PC-9 (cell line): ENCODE data around the gene ARMCX6. TPM values are rescaled to one million over a fixed set of nuclear protein-coding genes. Genes with fewer than 3 reads are reported as not detected.
A peak's percentile ranks its signal among the peaks of the same experiment; 100 is the strongest.
"Not testable (repeated sequence)": the region's sequence is repeated elsewhere in the genome, so short reads cannot be mapped to it uniquely, and the experiment has no call there.

Experiments
- BruUV-seq: library from RNA; stranded (reverse); fragments of 400-500 nt; replicated peaks from 2 replicates; lab custom pipeline; 2021; lab: Mats Ljungman, UMichigan
- CTCF ChIA-PET: fragments of 300-600 bp; sonication (Branson Sonifier 250); formaldehyde crosslinking; loops from one replicate; lab custom pipeline; 2022; ENCODE audit warnings: antibody characterized with exemption; lab: Charles Lee
- POLR2A ChIA-PET: fragments of 300-600 bp; sonication (Branson Sonifier 250); formaldehyde crosslinking; loops from one replicate; lab custom pipeline; 2022; ENCODE audit warnings: antibody characterized with exemption; ENCODE audit not compliant: unreplicated experiment; lab: Charles Lee
- DNase-seq, 2 experiments: peaks; one replicate each; pipeline versions ENCODE4 v3.0.0 to v3.0.0-alpha.2; 2015 to 2022; ENCODE audit warnings: mixed read lengths in 1 of 2
- H2AFZ ChIP-seq: fragments of 200-600 bp; sonication (generic); 2 replicates; pipeline ENCODE4 v1.8.1; 2017; ENCODE audit warnings: antibody characterized with exemption
- H3F3A ChIP-seq: fragments of 200-600 bp; sonication (generic); 2 replicates; pipeline ENCODE4 v1.8.1; 2017; ENCODE audit warnings: antibody characterized with exemption, mild to moderate bottlenecking, low read depth; ENCODE audit not compliant: insufficient read depth
- H3K27ac ChIP-seq: fragments of 200-600 bp; sonication (generic); 2 replicates; pipeline ENCODE4 v1.6.1; 2016; ENCODE audit warnings: mixed run types
- H3K27me3 ChIP-seq: fragments of 200-600 bp; sonication (generic); 2 replicates; pipeline ENCODE4 v1.6.1; 2016; ENCODE audit warnings: low read depth, mixed run types; ENCODE audit not compliant: insufficient read depth
- H3K36me3 ChIP-seq: fragments of 200-600 bp; sonication (generic); 2 replicates; pipeline ENCODE4 v1.6.1; 2016; ENCODE audit warnings: low read depth, mixed run types
- H3K4me1 ChIP-seq: fragments of 200-600 bp; sonication (generic); replicated peaks from 2 replicates; pipeline ENCODE4 v1.6.1; 2016; ENCODE audit warnings: mixed run types; ENCODE audit not compliant: insufficient read depth
- H3K4me2 ChIP-seq: fragments of 200-600 bp; sonication (generic); 2 replicates; pipeline ENCODE4 v1.6.1; 2017; ENCODE audit warnings: mixed run types
- H3K4me3 ChIP-seq: fragments of 200-600 bp; sonication (generic); 2 replicates; pipeline ENCODE4 v1.6.1; 2016; ENCODE audit warnings: mixed run types
- H3K79me2 ChIP-seq: fragments of 200-600 bp; sonication (generic); 2 replicates; pipeline ENCODE4 v1.6.1; 2017; ENCODE audit warnings: low read depth, mixed run types
- H3K9me2 ChIP-seq: fragments of 200-600 bp; sonication (generic); 2 replicates; pipeline ENCODE4 v1.8.1; 2017; ENCODE audit warnings: mild to moderate bottlenecking; ENCODE audit not compliant: insufficient read depth
- H3K9me3 ChIP-seq: fragments of 200-600 bp; sonication (generic); 2 replicates; pipeline ENCODE4 v1.8.1; 2016; ENCODE audit warnings: low read depth; ENCODE audit not compliant: insufficient read depth
- H4K20me1 ChIP-seq: fragments of 200-600 bp; sonication (generic); 2 replicates; pipeline ENCODE4 v1.8.1; 2017; ENCODE audit not compliant: insufficient read depth
- EZH2 ChIP-seq: fragments of 200-600 bp; sonication (generic); IDR thresholded peaks from 2 replicates; pipeline ENCODE4 v1.8.0; 2017; ENCODE audit warnings: antibody characterized with exemption, low read depth
- intact Hi-C: fragments of 100-400 bp; cut with micrococcal nuclease; formaldehyde crosslinking; loops from one replicate; pipeline ENCODE4 v1.10.0; 2022; ENCODE audit not compliant: unreplicated experiment
- total RNA-seq: library from RNA; stranded (reverse); gene quantifications from 2 replicates; pipeline ENCODE4 v1.2.3, GENCODE V29; 2021
- TF ChIP-seq, protein P1 (sequence below): fragments of 200-600 bp; sonication (generic); conservative IDR thresholded peaks from 2 replicates; pipeline ENCODE4 v1.6.1; 2017; ENCODE audit warnings: mixed run types, antibody characterized with exemption, mild to moderate bottlenecking, moderate library complexity

ARMCX6 gene
- total RNA-seq, 1 experiment from 2014 or later: 48.2 TPM

DNA sequence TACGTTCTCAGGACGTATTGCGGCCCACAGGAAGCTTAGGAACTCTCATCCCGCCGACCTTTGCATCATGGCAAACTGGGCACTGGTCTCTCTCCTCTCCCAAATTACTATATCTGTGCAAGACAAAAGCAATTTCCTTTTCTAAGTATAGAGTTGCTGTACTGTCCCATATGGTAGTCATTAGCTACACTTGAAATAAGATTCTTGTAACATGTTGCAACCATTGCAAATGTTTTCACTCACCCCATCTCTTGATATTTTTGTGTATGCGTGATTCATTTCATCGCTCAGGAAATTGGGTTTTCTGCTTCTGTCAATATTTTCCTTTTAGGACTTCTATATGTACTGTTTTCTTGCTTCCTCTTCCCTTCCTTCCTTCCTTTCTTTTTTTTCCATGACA is 15.7 kb downstream of the ARMCX6 start:
- Histone ChIP-seq H4K20me1 (no peaks in the 10 kb centered on the region), H3K27ac (no peak overlapping the region), H3K4me2 (no peak overlapping the region), H3K4me1 (no peaks in the 10 kb centered on the region), H3K4me3 (no peak overlapping the region), H2AFZ (no peak overlapping the region), H3F3A (no peaks in the 10 kb centered on the region), H3K27me3 (peaks cover 3% of the 10 kb centered on the region), H3K9me3 (no peaks in the 10 kb centered on the region), H3K36me3 (no peaks in the 10 kb centered on the region), H3K9me2 (no peaks in the 10 kb centered on the region), H3K79me2 (no peaks in the 10 kb centered on the region)
- CTCF ChIA-PET: no interaction called here
- TF ChIP-seq EZH2: no peak
- TF ChIP-seq, protein P1, sequence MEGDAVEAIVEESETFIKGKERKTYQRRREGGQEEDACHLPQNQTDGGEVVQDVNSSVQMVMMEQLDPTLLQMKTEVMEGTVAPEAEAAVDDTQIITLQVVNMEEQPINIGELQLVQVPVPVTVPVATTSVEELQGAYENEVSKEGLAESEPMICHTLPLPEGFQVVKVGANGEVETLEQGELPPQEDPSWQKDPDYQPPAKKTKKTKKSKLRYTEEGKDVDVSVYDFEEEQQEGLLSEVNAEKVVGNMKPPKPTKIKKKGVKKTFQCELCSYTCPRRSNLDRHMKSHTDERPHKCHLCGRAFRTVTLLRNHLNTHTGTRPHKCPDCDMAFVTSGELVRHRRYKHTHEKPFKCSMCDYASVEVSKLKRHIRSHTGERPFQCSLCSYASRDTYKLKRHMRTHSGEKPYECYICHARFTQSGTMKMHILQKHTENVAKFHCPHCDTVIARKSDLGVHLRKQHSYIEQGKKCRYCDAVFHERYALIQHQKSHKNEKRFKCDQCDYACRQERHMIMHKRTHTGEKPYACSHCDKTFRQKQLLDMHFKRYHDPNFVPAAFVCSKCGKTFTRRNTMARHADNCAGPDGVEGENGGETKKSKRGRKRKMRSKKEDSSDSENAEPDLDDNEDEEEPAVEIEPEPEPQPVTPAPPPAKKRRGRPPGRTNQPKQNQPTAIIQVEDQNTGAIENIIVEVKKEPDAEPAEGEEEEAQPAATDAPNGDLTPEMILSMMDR: no peak
- no TSS peak for BruUV-seq
- intact Hi-C loops: no loop called here
- DNase-seq: no peak
- POLR2A ChIA-PET: no interaction called here

DNA sequence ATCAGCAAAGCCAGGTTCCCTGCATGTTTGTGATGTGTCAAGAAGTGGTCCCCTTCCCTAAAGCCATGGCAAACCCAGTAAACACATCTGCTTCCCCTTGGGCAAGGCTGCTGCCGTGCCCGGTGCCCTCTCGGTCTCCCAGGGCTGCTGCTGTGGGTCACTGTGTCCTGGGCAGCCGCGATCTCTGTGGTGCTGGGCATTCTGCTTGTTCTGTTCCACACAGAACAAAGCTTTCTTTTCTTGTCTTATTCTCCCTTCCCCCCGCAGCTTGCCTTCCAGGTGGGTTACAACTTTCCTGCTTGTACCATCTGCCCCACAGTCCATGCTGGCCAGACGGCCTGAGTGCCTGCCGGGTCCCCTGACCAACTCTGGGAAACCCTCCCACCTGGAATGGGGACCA is 18.2 kb downstream of the ARMCX6 start:
- H4K20me1 ChIP-seq, CTCF ChIA-PET, H3K9me3 ChIP-seq, H3K27ac ChIP-seq, BruUV-seq, DNase-seq, H3F3A ChIP-seq, H3K9me2 ChIP-seq, H3K36me3 ChIP-seq, H3K27me3 ChIP-seq, H3K79me2 ChIP-seq, POLR2A ChIA-PET, H3K4me2 ChIP-seq, H3K4me1 ChIP-seq, H3K4me3 ChIP-seq, H2AFZ ChIP-seq: not testable (repeated sequence)
- intact Hi-C loops: loop anchor here (5.0 kb wide), 3 partner anchors 182 to 1263 kb away; no protein-coding TSS in a partner anchor

DNA sequence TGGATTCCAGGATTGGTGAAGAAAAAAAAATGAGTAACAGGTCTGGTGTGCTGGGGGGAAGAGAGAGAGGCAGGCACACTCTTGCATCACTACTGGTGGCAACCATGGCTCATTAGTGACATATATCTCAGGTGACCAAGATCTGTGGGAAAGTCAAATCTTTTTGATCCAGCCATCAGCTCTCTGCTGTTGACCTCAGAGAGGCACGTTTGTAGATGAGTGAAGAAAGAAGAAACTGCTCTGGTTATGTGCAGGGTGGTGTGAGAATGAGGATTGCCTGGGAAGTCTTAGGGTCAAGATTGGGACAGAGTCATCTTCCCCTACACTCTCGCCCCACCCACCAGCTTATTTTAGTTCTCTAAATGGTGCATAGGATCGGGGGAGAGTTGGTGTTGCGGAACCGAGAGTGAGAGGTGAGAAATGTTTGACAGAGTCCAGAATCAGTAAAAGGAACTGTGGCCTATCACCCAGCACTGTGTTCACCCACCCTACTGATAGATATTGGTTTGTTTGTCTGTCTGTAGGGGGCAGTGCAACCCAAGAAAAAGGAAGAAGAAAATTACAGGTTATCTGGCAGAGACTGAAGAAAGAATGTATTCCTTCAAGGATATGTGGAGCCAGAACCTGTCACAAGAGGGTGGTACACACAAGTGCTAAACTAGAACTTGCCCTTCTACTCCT is 21.9 kb downstream of the ARMCX6 start:
- Histone ChIP-seq H3K9me3 (no peaks in the 10 kb centered on the region), H3K4me2 (no peak overlapping the region), H3F3A (no peaks in the 10 kb centered on the region), H3K36me3 (no peaks in the 10 kb centered on the region), H3K4me3 (no peak overlapping the region), H3K27me3 (peaks cover 23% of the 10 kb centered on the region), H3K79me2 (no peaks in the 10 kb centered on the region), H2AFZ (no peak overlapping the region), H4K20me1 (no peaks in the 10 kb centered on the region), H3K27ac (no peak overlapping the region), H3K4me1 (no peaks in the 10 kb centered on the region), H3K9me2 (no peaks in the 10 kb centered on the region)
- intact Hi-C loops: loop anchor here (5.0 kb wide), 3 partner anchors 179 to 1266 kb away; no protein-coding TSS in a partner anchor
- ChIA-PET POLR2A (no interaction called here), CTCF (no interaction called here)
- peak; percentile 18 to 52 for DNase-seq
- BruUV-seq: no TSS peak
- TF ChIP-seq, protein P1: peak; percentile 81
- no peak for TF ChIP-seq EZH2

Other genes with a start within 250 kb of the ARMCX6 start
- gene BTK, start 231.8 kb downstream of the ARMCX6 start, total RNA-seq: not detected in 2 replicates
- 299 and 359 TPM in 2 replicates for gene RPL36A, start 227.0 kb downstream of the ARMCX6 start, total RNA-seq
- gene GLA, start 210.1 kb downstream of the ARMCX6 start, total RNA-seq: 72.2 and 80.5 TPM in 2 replicates
- gene HNRNPH2, start 209.8 kb downstream of the ARMCX6 start, total RNA-seq: 61.0 and 72.9 TPM in 2 replicates
- 4.8 and 6.5 TPM in 2 replicates for gene ARMCX4, start 132.5 kb downstream of the ARMCX6 start, total RNA-seq
- 0.15 TPM in 1 of 2 replicates, not detected in the other for gene ARMCX1, start 67.5 kb downstream of the ARMCX6 start, total RNA-seq
- 25.6 and 29.6 TPM in 2 replicates for gene ARMCX3, start 5.2 kb upstream of the ARMCX6 start, total RNA-seq
- 4.4 and 5.2 TPM in 2 replicates for gene ARMCX2, start 41.9 kb upstream of the ARMCX6 start, total RNA-seq